NB4 (cell line): ENCODE data around the gene ITGAX.

Experiments
- DNase-seq: peaks from one replicate; pipeline ENCODE4 v3.0.0; 2010; ENCODE audit warnings: low read depth
- H3K4me3 ChIP-seq: one replicate; pipeline ENCODE4 v1.5.1; 2011; ENCODE audit warnings: mild to moderate bottlenecking, low read depth, low read length, moderate library complexity
- MYC ChIP-seq: IDR thresholded peaks from 2 replicates; pipeline ENCODE4 v1.6.1; 2011; ENCODE audit warnings: low read depth, low read length
- POLR2A ChIP-seq: IDR thresholded peaks from 2 replicates; pipeline ENCODE4 v1.6.1; 2011; ENCODE audit warnings: mild to moderate bottlenecking; ENCODE audit not compliant: insufficient read length; ENCODE audit errors: extremely low read depth
- TF ChIP-seq, protein P1 (sequence below): IDR thresholded peaks from 2 replicates; pipeline ENCODE4 v1.6.1; 2011; ENCODE audit warnings: low read depth, low read length
- TF ChIP-seq, protein P2 (sequence below): IDR thresholded peaks from one replicate; pipeline ENCODE4 v1.5.1; 2012; ENCODE audit warnings: low read depth, low read length

ITGAX gene

DNA sequence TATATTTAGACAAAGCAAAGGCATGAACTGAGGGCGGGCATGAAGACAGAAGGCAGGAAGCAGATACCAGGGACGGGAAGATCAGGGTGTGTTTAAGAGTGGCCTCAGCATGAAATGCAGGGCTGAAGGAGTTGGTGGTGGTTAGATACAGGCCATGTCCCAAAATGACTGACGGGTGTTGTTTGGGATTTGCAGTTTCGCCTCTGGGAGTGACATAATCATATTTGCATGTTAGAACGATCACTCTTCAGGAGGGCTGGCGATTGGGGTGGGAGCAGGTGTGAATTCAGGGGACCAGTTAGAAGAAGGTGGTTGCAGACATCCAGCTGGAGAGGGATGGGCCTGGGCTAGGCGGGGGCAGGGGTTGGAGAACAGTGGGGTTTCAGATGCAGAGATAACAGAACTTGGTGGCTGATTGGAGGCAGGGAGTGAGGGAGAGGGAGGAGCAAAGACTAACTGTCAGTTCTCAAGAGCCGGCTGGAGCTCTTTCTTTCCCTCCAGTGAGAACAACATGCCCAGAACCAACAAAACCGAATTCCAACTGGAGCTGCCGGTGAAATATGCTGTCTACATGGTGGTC lies 27.2 kb upstream of the ITGAX start:
- H3K4me3 ChIP-seq, result no peak overlapping the region
- TF ChIP-seq, protein P1, sequence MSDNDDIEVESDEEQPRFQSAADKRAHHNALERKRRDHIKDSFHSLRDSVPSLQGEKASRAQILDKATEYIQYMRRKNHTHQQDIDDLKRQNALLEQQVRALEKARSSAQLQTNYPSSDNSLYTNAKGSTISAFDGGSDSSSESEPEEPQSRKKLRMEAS, result no peak
- TF ChIP-seq POLR2A, result no peak
- peak; percentile 8; the same call in 1 of the 2 replicates for TF ChIP-seq MYC
- TF ChIP-seq, protein P2, sequence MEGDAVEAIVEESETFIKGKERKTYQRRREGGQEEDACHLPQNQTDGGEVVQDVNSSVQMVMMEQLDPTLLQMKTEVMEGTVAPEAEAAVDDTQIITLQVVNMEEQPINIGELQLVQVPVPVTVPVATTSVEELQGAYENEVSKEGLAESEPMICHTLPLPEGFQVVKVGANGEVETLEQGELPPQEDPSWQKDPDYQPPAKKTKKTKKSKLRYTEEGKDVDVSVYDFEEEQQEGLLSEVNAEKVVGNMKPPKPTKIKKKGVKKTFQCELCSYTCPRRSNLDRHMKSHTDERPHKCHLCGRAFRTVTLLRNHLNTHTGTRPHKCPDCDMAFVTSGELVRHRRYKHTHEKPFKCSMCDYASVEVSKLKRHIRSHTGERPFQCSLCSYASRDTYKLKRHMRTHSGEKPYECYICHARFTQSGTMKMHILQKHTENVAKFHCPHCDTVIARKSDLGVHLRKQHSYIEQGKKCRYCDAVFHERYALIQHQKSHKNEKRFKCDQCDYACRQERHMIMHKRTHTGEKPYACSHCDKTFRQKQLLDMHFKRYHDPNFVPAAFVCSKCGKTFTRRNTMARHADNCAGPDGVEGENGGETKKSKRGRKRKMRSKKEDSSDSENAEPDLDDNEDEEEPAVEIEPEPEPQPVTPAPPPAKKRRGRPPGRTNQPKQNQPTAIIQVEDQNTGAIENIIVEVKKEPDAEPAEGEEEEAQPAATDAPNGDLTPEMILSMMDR, result no peak
- peak; percentile 37 for DNase-seq

DNA sequence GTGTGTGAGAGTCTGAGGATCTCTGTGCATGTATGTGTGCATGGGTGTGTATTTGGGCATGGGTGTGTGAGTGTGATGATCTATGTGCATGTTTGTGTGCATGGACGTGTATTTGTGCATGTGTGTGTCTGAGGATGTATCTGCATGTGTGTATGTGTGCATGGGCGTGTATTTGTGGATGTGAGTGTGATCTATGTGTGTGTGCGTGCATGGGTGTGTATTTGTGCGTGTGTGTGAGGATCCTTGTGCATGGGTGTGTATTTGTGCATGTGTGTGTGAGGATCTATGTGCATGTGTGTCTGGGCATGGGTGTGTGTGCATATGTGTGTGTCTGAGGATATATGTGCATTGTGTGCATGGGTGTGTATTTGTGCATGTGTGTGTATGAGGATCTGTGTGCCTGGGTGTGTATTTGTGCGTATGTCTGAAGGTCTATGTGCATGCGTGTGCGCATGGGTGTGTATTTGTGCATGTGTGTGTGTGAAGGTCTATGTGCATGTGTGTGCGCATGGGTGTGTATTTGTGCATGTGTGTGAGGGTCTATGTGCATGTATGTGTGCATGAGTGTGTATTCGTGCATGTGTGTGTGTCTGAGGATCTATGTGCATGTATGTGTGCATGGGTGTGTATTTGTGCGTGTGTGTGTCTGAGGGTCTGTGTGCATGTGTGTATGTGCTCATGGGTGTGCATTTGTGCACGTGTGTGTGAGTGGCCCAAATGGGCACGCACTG lies 26.5 kb upstream of the ITGAX start:
- no peak overlapping the region for H3K4me3 ChIP-seq
- DNase-seq, result no peak
- TF ChIP-seq, protein P1, result no peak
- TF ChIP-seq MYC (no peak), POLR2A (no peak)
- TF ChIP-seq, protein P2, result no peak

DNA sequence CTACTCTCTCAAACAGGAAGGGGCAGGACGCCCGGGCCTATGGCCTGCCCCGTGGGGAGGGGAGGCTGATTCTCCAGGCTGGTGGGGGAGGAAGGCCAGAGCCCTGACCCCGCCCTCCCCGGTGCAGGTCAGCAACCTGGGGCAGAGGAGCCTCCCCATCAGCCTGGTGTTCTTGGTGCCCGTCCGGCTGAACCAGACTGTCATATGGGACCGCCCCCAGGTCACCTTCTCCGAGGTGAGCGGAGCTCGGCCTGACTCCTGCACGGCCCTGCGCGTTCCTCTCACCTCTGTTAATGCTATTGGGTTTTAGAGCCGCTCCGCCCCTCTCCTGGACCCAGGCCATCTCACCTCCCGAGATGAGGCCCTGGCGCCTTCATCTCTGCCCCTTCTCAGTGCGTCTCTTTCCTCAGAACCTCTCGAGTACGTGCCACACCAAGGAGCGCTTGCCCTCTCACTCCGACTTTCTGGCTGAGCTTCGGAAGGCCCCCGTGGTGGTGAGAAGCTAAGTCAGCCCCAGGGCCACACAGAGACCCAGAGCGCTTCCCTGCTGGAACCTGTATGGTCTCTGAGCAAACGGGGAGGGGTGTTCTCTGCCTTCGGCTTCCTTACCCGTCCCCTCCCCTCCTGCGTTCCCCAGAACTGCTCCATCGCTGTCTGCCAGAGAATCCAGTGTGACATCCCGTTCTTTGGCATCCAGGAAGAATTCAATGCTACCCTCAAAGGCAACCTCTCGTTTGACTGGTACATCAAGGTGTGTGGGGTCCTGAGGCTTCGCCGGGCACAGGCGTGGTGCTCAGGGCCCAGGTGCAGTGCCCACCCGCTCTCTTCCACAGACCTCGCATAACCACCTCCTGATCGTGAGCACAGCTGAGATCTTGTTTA lies 25.1 kb upstream of the ITGAX start:
- DNase-seq, result no peak
- no peak overlapping the region for H3K4me3 ChIP-seq
- TF ChIP-seq MYC (no peak), POLR2A (no peak)
- TF ChIP-seq, protein P1, result no peak
- TF ChIP-seq, protein P2, result no peak

DNA sequence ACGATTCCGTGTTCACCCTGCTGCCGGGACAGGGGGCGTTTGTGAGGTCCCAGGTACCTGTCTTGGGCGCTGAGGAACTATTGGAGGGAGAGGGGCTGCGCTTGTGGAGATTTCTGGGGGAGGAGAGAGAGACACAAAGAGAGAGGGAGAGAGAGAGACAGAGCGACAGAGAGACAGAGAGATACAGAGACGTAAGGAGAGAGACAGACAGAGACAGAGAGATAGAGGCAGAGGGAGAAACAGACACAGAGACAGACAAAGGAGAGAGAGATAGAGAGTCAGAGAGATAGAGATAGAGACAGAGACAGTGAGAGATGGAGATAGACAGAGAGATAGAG lies 24.5 kb upstream of the ITGAX start:
- H3K4me3 ChIP-seq, result no peak overlapping the region
- DNase-seq, result no peak
- TF ChIP-seq, protein P1, result no peak
- TF ChIP-seq POLR2A, result no peak
- TF ChIP-seq MYC, result no peak
- TF ChIP-seq, protein P2, result no peak

DNA sequence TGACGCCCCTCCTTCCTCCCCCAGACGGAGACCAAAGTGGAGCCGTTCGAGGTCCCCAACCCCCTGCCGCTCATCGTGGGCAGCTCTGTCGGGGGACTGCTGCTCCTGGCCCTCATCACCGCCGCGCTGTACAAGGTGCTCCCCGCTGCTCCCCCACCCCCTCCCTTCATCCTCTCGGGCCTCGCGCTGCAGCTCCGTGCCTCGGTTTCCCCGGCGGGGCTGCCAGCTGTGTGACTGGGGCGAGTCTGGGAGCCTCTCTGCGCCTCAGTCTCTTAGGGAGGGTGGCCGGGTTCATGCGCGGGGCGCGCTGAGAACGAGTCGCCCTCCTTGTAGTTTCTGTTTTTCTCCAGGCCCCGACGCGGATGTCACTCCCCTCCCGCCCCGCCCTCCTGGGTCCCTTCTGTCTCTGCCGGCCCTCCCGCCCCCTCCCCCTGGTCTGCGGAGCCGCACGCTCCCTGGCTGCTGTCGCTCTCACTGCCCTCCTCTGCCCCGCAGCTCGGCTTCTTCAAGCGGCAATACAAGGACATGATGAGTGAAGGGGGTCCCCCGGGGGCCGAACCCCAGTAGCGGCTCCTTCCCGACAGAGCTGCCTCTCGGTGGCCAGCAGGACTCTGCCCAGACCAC lies 23.7 kb upstream of the ITGAX start:
- DNase-seq, result peak; percentile 62
- TF ChIP-seq, protein P1, result no peak
- TF ChIP-seq, protein P2, result no peak
- TF ChIP-seq POLR2A (no peak), MYC (no peak)
- peak overlapping the region; percentile 11 for H3K4me3 ChIP-seq
